NOMO-1 (cell line): Measurements from ENCODE around the gene GRP.

Experiments
- DNase-seq, 2 experiments: peaks; one replicate each; lab custom pipeline; 2025; ENCODE audit not compliant: unreplicated experiment in 2 of 2; lab: John Stamatoyannopoulos, UW

The GRP gene

DNA sequence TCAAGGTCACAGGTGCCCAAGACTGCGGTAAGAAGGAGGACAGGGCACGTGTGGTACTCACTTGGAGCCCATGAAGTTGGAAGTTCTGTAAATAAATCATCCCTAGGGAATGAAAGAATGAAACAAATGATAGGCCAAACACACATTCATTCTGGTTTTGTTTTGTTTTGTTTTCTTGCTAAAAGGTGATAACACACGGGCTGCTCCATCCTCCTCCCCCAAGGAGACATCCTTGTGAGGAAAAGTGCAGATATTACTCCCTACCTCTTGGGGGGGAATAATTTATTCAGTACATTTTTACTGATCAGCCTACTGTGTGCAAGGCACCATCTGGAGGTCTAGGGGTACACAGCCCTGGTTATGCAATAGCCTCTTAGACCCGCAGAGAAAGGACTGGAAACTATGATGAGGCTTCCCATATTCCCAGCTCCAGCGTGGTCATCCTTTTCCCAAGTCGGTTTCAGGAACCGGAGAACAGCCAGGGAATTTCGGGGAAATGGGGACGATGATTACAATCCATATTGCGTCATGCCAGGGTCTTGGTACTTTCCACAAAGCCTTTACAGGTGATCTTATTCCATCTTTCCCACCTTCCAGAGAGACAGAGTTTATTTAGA, 47.0 kb downstream of the GRP start:
- DNase-seq, result no peak

DNA sequence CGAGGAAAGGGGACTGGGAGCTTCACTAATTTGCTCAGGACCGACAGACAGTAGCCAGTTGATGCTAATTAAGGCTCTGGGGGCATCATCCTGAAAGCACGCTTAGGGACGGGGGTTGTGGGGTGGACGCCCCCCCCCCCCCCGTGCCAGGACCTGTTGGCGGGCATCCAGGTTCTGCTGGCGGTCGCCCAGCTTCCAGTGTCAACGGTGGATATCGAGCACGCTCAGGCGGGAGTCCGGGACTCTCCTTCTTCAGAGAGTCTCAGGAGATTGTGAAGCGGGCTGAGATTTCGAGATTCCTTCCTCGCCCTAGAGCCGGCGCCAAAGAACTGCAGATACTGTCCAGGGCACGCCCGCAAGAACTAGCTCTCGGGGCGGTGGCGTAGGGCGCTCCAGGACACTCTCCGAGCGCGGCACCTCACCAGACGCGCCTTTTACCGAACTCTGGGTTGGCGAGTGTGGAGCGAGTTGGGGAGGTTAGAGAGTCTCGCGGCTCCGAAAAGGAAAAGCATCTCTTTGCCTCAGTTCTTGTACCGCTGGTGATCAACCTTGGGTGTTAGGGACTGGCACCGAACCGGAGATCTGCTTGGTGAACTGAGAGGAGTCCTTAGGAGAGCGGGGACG, 47.7 kb downstream of the GRP start:
- no peak for DNase-seq

DNA sequence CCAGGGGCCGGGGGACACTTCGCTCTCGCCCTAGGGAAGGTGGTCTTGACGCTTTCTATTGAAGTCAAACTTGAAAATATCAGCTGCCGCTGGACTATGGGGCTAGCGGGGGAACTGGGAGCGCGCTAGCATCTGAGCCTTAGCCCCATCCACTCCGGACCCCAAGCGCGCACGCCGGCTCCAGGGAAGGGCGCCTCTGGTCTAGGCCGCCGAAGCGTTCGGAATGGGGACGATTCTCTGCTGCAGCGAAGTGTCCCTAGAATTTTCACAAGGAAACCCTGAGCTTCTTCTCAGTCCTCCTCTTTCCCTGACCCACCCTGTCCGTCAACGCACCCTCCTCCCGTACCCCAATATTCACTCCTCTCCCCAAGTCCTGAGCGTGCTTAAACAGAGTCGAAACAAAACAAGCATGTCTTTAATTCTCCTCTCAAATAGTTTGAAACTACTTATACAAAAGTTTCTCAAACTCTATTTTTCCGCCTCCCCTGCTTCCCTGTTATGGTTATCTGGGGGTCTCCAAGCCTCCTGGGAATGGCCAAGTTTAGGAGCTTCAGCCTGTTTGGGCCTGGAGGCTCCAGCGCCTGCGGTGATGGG, 48.3 kb downstream of the GRP start:
- DNase-seq, result no peak

DNA sequence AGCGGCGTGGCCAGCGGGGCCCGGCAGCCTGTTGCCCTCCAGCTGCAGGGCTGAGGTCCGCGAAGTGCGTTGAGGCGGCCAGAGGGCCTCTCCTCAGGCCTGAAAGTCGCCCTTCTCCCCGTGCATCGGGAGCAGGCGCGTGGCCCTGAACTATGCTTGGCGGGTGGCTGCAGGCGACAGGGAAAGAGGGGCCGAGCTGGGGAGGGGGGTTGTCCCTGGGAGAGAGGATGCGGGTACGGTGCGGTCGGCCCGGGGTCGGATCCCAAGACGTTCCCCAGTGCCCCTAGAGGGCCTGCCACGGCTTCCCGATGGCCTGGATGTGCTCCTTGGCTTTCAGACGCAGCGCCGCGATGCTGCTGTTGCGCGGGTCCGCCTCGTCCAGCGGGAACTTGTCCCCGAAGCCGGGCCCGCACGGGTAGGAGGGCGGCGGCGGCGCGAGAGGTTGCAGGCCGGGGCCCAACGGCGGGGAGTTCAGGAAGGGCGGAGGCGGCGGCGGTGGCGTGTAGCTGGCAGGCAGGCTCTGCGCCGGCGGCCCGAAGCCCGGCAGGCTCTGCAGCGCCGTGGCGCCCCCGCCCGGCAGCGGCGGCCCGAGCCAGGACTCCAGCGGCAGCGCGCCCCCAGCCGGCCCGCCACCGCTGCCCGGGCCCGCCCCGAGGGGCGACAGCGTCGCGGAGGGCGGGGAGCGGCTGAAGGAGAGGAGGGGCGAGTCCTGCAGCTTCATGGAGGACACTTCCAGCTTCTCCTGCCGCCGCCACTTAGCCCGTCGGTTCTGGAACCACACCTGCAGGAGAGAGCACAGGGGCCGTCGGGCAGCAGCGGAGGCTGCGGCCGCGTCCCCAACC, 49.0 kb downstream of the GRP start:
- DNase-seq, result peak; percentile 11 to 13

DNA sequence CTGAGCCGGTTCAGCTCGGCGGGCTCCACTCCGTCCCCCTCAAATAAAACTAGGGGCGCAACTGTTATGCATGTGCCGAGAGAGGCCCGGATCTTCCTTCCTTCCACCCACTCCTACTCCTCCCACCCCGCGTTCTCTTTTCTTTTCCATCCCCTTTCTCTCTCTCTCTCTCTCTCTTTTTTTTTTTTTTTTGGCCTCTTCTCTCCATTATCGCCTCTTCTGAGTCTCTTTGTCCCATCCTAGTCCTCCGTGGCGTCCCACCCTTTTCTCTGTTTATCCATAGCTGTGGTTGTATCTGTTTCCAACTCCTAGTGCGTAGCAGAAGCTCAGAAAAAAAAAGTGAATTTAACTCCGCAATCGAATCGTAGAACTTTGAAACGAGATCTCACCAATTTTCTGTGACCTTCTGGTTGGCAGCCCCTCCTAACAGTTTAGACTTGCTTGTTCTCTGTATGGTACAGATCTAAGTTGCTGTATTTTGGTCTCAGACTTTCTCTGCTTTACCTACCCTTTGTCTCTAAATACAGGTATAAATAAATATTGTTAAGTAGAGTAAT, 49.7 kb downstream of the GRP start:
- DNase-seq, result no peak

DNA sequence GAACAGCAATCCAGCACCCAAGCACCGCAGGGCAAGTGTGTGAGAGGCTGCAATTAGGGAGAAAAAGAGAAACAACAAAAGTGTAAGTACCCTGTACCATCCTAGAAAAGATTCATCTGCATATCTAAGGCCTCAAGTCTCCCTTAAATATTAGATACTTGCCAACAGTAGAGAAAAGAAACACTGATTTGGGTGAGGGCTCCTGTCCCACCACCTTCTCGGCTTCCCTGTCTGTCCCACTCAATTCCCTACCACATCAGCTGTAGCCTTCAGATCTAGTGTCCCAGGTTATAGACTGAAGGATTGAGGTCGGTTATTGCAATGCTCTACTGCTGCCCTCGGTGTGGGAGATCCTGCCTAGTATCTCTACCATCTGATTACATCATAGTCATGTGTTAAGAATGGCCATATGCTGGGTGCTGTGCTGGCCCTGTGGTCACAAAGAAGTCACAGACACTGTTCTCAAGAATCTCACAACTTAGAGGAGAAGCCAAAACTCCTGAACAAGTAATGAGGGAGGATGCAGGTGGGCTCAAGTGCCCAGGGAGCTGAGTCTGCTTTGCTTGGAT, 50.8 kb downstream of the GRP start:
- DNase-seq, result no peak

DNA sequence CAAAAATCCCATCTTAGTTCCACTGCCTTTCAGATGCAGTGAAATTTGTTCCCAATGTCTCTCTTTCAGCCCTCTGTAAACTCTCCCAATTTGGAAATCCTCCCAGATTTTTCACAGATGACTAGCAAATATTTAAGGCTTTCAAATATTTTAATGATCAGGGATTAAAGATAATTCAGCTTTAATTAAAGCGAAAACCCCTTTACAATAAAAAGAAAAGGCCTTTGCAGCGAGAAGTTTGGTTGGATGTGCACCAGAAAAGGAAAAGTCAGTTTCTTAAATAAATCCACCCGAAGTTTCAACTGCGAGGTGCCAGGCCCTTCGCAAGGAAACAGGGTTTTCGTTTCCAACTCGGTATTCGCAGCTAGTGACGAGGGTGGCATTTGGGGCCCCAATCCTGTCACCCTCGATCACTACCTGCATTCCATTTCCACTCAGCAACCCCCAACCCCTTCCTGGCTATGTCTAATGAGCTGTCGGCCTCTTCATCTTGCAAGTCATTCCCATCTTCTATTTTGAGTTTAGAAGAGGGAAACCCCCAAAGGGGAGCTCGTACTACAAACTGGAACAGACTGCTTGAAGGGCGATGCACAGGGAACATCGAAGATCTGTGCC, 51.8 kb downstream of the GRP start:
- DNase-seq, result no peak

DNA sequence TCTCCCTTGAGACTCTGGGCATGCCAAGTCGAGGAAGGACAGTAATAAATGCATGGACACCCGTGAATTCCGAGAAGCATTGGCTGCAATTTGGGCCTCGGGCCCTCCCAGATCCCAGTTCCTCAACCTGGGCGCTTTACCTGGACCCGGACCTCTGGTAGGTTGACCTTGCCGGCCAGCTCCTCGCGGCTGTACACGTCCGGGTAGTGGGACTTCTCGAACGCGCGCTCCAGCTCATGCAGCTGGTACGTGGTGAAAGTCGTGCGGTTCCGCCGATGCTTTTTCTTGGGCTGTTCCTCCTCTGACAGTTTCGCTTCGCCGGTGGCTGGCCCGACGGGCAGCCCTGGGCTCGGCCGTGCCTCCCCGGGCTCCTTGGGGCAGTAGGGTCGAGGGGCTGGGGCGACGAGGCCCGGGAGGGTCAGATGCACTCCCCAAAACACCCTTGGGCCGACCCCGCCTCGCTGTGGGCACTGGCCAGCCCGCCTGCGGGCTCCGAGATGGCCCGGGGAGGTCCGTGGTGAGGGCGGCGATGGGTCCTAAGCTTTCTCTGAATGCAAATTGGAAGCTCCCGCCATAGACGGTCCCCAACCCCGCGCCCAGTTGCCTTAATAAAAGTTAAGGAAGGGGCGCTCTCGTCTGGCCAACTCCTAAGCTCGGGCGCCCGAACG, 52.4 kb downstream of the GRP start:
- DNase-seq, result no peak

DNA sequence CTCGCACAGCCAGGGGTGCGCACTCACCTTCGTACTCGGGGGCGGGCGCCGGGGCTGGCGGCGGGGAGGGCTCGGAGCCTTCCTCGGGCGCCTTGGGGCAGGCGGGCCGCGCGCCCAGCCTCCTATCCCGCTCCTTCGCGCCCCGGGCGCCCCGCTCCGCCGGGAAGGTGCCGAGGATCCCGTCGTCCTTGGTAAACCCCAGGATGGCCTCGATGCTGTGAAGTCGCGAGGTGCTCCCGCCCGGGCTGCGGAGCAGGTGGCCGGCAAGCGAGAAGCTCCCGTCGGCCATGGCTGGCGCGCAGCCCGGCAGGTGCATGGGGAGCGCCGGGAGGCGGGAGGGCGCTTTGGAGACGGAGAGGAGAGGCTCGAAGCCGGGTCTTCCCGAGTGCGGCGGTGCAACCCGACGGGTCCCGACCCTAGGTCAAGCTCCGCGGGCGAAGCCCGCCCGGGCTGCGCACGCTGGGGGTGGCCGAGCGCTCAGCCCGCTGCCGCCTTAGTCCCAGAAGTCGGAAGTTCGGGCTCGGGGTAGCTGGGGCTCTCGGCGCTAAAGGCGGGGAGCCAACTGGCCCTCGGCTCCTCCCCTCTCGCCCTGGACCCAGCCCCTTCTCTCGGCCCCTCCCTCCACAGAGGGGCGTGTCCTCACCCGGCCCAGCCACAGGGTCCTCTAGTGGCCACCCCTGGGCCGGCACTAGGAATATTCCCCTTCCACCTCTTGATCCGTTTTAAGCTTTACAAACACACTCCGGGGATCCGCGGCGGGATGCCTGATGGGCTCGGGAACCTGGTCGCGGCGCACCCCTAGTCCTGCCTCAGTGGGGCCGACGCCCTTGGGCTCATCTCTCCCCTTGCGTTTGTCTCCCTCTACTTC, 53.2 kb downstream of the GRP start, which contains the start of gene RAX:
RAX (minus strand) TSS at position 564 of the 868 bp plus-strand sequence; CDS start at position 316, 248 bp downstream.
- DNase-seq, result no peak

DNA sequence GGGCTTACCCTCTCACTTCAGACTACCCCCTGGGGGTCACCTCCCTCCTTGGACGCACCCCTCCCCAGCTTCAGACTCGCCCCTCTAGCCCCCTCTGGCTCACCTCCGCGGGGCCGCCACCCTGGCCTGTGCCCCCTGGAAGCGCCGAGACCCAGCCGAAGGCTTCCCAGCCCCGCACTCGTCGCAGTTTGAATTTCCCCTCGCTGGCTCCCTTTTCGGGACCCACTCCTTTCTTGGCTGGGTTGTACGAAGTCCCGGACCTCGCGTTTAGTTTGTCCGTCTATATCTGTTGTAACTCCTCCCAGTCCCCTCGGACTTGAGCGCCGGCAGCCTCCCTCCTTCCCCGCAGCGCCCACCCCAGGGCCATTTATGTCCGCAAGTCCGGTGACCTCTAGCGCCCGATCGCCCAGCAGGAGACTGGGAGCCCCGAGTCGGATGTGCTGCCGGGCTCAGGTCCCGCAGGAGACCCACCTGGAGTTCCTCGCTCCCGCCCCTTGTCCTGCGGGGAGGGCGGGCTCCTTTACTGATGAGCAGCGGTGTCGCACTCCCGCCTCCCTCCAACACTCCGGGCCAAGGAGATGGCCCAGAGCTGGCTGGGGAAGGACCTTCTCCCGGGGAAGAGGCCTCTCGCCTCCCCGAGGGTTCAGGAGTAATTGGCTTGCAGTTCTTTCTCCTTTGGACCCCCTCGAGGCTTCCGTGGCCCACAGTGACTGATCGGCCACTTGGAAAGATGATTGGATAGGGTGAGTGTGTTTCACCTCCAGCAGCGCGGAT, 54.0 kb downstream of the GRP start:
- DNase-seq, result no peak

DNA sequence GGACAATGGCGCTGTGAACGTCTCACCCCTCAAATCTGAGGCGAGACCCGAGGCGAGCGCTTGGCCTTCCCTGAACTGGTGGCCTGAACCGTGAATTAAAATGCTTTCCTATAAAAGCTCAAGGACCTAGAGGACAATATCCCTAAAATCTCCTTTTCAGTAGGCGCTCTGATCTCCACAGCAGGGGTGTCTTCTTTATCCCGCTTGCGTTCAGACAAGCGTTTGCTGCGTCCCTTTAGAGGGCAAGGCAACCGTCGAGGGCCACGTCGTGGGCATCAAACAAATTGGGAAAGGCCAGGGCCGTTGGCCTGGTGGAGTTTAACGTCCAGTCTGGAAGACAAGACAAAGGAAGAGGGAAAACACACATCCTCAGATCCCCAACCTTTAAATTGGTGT, 54.6 kb downstream of the GRP start:
- DNase-seq, result no peak

DNA sequence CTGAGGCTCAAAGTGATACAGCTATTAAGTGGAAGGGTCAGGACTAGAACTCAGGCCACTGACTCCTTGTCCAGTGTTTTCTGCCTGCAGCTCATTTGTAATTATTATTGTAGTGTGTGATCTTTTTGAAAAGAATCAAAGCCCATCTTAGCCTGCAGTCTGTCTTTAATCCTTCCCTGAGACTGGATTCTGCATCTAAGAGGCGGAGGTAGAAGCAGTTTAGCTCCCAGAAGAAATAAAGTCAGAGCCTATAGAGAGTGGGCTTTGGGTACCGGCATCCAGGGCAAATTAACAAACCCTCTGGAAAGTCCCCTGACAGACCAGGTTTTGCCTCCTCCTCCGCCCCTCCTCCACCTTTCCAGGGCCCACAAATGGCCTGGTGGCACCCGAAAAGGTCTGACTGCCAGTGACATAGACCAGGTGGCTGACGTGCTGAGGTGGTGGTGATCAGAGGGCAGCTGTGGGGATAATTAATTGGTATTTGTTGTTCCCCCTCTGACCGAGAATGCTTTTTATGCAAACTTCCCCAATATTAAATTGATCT, 55.5 kb downstream of the GRP start:
- DNase-seq, result no peak

DNA sequence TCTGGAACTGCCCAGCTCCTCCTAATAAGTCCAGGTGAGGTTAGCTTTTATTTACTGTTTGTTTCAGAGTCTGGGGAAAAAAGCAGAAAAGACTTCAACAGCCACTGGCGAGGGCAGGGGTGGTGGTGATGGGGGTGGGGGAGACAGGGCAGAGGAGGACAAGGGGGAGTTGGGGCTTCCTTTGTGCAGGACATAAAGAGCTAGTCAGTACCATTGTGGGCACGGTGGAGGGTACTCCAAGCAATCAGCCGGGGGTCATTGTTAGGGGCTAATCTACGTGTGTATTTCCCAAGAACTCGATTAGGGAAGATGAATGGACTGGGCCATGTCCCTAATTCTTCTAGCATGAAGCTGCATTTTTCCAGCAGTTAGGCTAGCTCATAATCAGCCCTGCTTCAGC, 56.1 kb downstream of the GRP start:
- DNase-seq, result no peak

DNA sequence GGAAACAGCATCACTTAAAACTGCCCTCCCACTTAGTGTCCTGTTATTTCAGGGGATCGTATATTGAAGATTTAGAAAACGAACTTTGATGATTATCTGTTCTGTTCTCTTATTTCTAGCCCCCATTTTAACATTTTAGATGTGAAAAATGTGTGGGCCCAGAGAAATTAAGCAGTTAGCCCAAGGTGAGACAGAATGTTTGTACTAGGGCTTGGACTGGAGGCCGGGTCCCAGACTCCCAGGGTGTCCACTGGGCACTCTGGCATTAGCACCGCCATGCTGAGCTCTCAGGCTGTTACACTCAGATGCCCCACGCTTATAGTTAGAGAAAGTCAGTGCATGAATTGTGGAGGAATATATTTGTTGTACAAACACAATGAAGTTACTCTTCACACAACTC, 58.8 kb downstream of the GRP start:
- no peak for DNase-seq

DNA sequence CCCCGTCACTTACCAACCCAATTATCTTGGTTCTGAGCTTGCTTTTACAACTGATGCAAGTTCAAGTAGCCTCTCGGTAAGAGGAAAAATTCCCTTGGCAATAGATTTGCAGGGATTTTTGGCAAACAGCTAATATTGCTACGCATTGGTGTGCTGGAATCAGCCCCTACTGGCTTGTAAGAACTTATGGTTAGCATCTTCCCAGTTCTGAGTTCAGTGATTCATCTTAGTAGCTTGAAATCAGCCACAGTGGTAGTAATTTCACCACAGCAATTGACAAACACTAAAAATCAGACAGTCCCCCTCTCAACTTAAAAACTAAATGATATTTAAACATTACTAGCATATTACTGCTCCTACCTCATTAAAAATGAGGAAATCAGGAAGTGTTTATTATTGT, 59.2 kb downstream of the GRP start:
- DNase-seq, result no peak

DNA sequence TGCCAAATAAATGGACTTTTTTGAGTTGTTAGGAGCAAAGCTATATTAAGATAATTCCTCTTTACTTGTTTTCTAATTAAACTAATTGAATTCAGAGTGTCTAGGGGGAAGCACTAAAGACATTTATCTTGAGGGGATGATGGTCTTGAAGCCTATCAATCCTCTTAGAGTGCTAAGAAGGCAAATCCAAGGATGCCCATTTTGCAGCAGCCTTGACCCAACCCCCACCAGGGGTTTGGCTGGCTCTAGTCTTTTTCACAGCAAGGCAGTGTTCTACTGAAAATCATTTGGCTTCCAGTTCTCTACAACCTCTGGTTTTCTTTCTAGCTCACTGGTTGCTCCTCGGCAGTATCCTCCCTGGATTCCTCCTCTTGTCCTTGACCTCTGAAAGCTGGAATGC, 59.8 kb downstream of the GRP start:
- no peak for DNase-seq
